Trophoblast cell (in vitro differentiated cells and primary cell): ENCODE results near the gene FLNC.

Experiments used
- DNase-seq, 2 donors: peaks; one replicate each; pipeline ENCODE4 v3.0.0-alpha.2; 2016
- H2AFZ ChIP-seq: 2 replicates; pipeline ENCODE4 v1.6.1; 2013; ENCODE audit warnings: low read length, moderate library complexity, mild to moderate bottlenecking; ENCODE audit not compliant: insufficient read depth, poor library complexity
- H2AK5ac ChIP-seq: 2 replicates; pipeline ENCODE4 v1.6.1; 2013; ENCODE audit warnings: mild to moderate bottlenecking, low read length
- H2BK120ac ChIP-seq: 2 replicates; pipeline ENCODE4 v1.6.1; 2013; ENCODE audit warnings: low read length, mild to moderate bottlenecking, moderate library complexity; ENCODE audit not compliant: insufficient read depth, poor library complexity
- H2BK12ac ChIP-seq: 2 replicates; pipeline ENCODE4 v1.6.1; 2013; ENCODE audit warnings: mild to moderate bottlenecking, low read length, moderate library complexity
- H2BK5ac ChIP-seq: 2 replicates; pipeline ENCODE4 v1.6.1; 2013; ENCODE audit warnings: low read length, low read depth, moderate library complexity, mild to moderate bottlenecking; ENCODE audit not compliant: poor library complexity
- H3K14ac ChIP-seq: 2 replicates; pipeline ENCODE4 v1.6.1; 2013; ENCODE audit warnings: mild to moderate bottlenecking, low read length
- H3K18ac ChIP-seq: 2 replicates; pipeline ENCODE4 v1.6.1; 2013; ENCODE audit warnings: mild to moderate bottlenecking, low read length
- H3K23ac ChIP-seq: 2 replicates; pipeline ENCODE4 v1.6.1; 2013; ENCODE audit warnings: low read length
- H3K27ac ChIP-seq: 2 replicates; pipeline ENCODE4 v1.5.1; 2013; ENCODE audit warnings: low read depth, mild to moderate bottlenecking, inconsistent platforms, low read length, moderate library complexity
- H3K27me3 ChIP-seq: 2 replicates; pipeline ENCODE4 v1.6.1; 2013; ENCODE audit warnings: inconsistent platforms, mild to moderate bottlenecking, low read length, moderate library complexity; ENCODE audit not compliant: insufficient read depth
- H3K36me3 ChIP-seq, 2 experiments: 1 replicate in 1 of 2; 2 replicates in 1 of 2; pipeline ENCODE4 v1.6.1; 2013; ENCODE audit warnings: low read length in 2 of 2, mild to moderate bottlenecking in 2 of 2, moderate library complexity in 1 of 2; ENCODE audit not compliant: insufficient read depth in 2 of 2, control insufficient read depth in 1 of 2
- H3K4ac ChIP-seq: 2 replicates; pipeline ENCODE4 v1.6.1; 2013; ENCODE audit warnings: low read depth, mild to moderate bottlenecking, low read length, moderate library complexity
- H3K4me1 ChIP-seq, 2 experiments: 1 replicate in 1 of 2; 2 replicates in 1 of 2; pipeline ENCODE4 v1.6.1; 2013; ENCODE audit warnings: low read length in 2 of 2, mild to moderate bottlenecking in 2 of 2, moderate library complexity in 1 of 2; ENCODE audit not compliant: insufficient read depth in 2 of 2, control insufficient read depth in 1 of 2
- H3K4me2 ChIP-seq: 2 replicates; pipeline ENCODE4 v1.6.1; 2013; ENCODE audit warnings: inconsistent platforms, mild to moderate bottlenecking, low read length, moderate library complexity
- H3K4me3 ChIP-seq: 2 replicates; pipeline ENCODE4 v1.5.1; 2013; ENCODE audit warnings: mild to moderate bottlenecking, low read depth, low read length, inconsistent platforms
- H3K79me1 ChIP-seq: one replicate; pipeline ENCODE4 v1.6.1; 2013; ENCODE audit warnings: low read length
- H3K79me2 ChIP-seq: 2 replicates; pipeline ENCODE4 v1.6.1; 2013; ENCODE audit warnings: low read length, mild to moderate bottlenecking; ENCODE audit not compliant: control insufficient read depth, insufficient read depth, poor library complexity
- H3K9ac ChIP-seq: 2 replicates; pipeline ENCODE4 v1.6.1; 2013; ENCODE audit warnings: mild to moderate bottlenecking, low read length
- H3K9me3 ChIP-seq: 2 replicates; pipeline ENCODE4 v1.6.1; 2013; ENCODE audit warnings: low read depth, mild to moderate bottlenecking, control low read depth, inconsistent platforms, low read length; ENCODE audit not compliant: insufficient read depth
- H4K12ac ChIP-seq: 2 replicates; pipeline ENCODE4 v1.6.1; 2013; ENCODE audit warnings: low read depth, mild to moderate bottlenecking, low read length, moderate library complexity
- H4K8ac ChIP-seq: 2 replicates; pipeline ENCODE4 v1.6.1; 2013; ENCODE audit warnings: low read depth, mild to moderate bottlenecking, low read length, moderate library complexity
- H4K91ac ChIP-seq: one replicate; pipeline ENCODE4 v1.6.1; 2013; ENCODE audit warnings: low read depth, mild to moderate bottlenecking, low read length, moderate library complexity
- WGBS: extraction: QIAGEN DNeasy Blood & Tissue Kit; methylation state at CpG from one replicate; pipeline ENCODE4 v1.1.7; 2013; ENCODE audit warnings: missing lambda C conversion rate; ENCODE audit not compliant: insufficient read length, insufficient coverage; ENCODE audit errors: extremely low coverage; 5-methylcytosine and 5-hydroxymethylcytosine counted together

Gene FLNC

DNA sequence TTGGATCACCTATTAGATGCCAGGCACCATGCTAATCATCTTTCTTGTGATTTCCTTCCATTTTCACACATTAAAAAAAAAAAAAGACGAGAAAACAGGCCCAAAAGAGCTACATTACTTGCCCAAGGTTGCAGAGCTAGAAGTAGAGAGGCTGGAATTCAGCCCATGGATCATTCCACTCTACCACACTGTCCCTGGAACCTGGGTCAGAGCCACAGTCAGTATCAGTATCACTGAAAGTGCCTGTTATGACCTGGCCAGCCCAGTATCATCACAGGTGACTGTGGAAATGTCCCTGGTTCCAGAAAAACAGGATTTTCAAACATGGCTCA, 3.3 kb upstream of the FLNC start:
- no peak overlapping the region for H2AFZ ChIP-seq
- DNase-seq, result peak in 1 of 2 donors; percentile 34

DNA sequence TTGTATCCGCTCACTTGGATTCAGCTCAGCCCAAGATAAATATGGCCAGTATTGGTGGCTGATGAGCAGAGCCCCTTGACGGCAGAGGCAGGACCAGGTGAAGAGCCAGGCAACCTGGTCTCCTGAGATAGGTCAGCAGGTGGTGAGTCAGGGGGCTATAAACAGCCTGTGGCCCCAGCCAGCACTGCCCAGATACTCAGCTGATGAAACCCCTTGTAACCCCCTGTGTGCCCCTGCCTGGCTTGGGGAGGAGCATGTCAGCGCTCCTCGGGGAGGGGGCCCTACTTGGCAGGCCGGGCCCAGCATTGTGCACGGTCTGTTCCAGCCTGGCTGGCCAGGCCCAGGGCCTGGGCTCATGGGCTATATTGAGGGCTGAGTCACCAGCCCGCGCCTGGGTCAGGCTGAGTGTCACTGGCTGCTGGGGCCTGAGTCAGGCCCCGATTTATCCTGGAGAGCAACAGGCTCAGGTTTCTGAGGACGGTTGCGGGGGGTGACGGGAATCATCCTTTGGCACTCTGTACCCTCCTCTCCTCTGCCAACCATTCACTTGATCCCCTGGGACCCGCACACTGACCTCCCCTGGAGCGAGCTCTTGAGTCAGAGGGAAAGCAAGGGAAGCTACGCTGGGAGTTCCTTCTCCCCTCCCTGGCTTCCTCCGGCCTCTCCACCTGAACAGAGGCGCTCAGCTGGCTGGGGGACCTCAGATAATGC, 2.8 kb upstream of the FLNC start:
- Histone ChIP-seq H2AFZ (no peak overlapping the region), H3K4me2 (peak overlapping the region; percentile 29), H4K8ac (peak overlapping the region; percentile 30), H2BK120ac (peak overlapping the region; percentile 34), H3K18ac (peak overlapping the region; percentile 45), H2BK5ac (peak overlapping the region; percentile 19), H4K91ac (peak overlapping the region; percentile 36), H3K79me2 (peaks cover 12% of the 10 kb centered on the region), H3K4me1 (peaks cover 27 to 31% of the 10 kb centered on the region in 2 experiments), H4K12ac (no peak overlapping the region), H3K27ac (peak overlapping the region; percentile 60), H3K79me1 (peaks cover 39% of the 10 kb centered on the region), H3K4me3 (no peak overlapping the region), H3K36me3 (no peaks in the 10 kb centered on the region), H3K4ac (no peak overlapping the region), H3K14ac (peak overlapping the region; percentile 41), H2AK5ac (peak overlapping the region; percentile 23), H3K27me3 (no peaks in the 10 kb centered on the region), H3K23ac (no peak overlapping the region), H2BK12ac (peak overlapping the region; percentile 58), H3K9me3 (peaks cover 3% of the 10 kb centered on the region), H3K9ac (no peak overlapping the region)
- WGBS, result no CpG with 5 or more reads among the region's 17 CpGs
- peak; percentile 60 to 71 for DNase-seq

More for the DNA sequence above, 3.3 kb upstream of the FLNC start:
- peaks cover 10% of the 10 kb centered on the region for H3K79me2 ChIP-seq
- peak overlapping the region; percentile 56 for H2BK12ac ChIP-seq
- peaks cover 36% of the 10 kb centered on the region for H3K79me1 ChIP-seq
- H3K4ac ChIP-seq, result no peak overlapping the region
- no peak overlapping the region for H4K8ac ChIP-seq
- H4K91ac ChIP-seq, result peak overlapping the region; percentile 36
- no peaks in the 10 kb centered on the region for H3K27me3 ChIP-seq
- no peak overlapping the region for H2AK5ac ChIP-seq
- H3K4me1 ChIP-seq, result peaks cover 27 to 30% of the 10 kb centered on the region in 2 experiments
- no peak overlapping the region for H2BK5ac ChIP-seq
- H3K4me2 ChIP-seq, result no peak overlapping the region
- H2BK120ac ChIP-seq, result no peak overlapping the region
- H3K27ac ChIP-seq, result peak overlapping the region; percentile 60
- H3K9me3 ChIP-seq, result peaks cover 3% of the 10 kb centered on the region
- H3K36me3 ChIP-seq, result no peaks in the 10 kb centered on the region
- no CpG with 5 or more reads among the region's 1 CpG for WGBS
- H3K23ac ChIP-seq, result no peak overlapping the region
- H3K18ac ChIP-seq, result no peak overlapping the region
- no peak overlapping the region for H4K12ac ChIP-seq
- no peak overlapping the region for H3K9ac ChIP-seq
- no peak overlapping the region for H3K14ac ChIP-seq
- H3K4me3 ChIP-seq, result no peak overlapping the region

DNA sequence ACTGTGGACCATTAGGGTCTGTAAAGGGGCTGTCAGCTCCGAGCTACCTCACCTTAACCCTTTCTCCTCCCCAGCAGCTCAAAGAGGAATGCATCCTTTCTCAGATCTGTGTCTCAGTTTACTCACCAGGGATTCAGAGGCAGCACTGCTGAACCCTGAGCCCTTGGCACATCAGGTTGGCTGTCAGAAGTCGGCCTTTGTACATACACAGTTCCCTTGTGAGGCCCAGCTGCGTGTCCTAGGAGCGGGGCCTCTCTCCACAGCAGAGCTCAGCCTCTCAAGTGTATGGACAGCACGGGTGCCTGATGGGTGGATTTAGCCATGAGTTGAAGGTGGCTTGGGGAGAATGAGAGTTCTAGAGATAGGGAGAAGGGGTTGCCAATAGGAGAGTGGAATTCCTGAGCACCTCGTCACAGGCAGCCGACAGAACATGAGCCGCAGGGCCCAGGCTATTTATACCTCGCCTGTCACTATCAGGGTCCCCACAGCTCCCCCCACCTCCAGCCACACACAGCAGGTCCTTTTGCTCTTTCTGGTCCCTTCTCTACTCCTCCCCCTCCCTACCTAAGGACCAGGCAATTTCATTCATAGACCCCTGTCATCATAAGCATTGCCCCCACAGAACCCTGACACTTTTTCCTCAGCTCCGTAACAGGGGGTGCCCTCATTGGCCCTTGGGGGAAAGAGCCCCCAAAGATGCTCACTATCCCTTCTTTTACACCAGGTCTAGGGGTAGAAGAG, 2.1 kb upstream of the FLNC start:
- Histone ChIP-seq H2BK5ac (peak overlapping the region; percentile 19), H3K14ac (peak overlapping the region; percentile 42), H3K4ac (peak overlapping the region; percentile 3), H4K8ac (peak overlapping the region; percentile 15), H3K27me3 (no peaks in the 10 kb centered on the region), H3K4me2 (peak overlapping the region; percentile 29), H4K91ac (peak overlapping the region; percentile 22), H2BK120ac (peak overlapping the region; percentile 34), H3K9me3 (peaks cover 3% of the 10 kb centered on the region), H3K23ac (no peak overlapping the region), H2AFZ (no peak overlapping the region), H3K79me2 (peaks cover 14% of the 10 kb centered on the region), H2AK5ac (peak overlapping the region; percentile 45), H3K18ac (peak overlapping the region; percentile 6), H3K4me1 (peaks cover 32 to 38% of the 10 kb centered on the region in 2 experiments), H4K12ac (no peak overlapping the region), H3K9ac (no peak overlapping the region), H3K79me1 (peaks cover 46% of the 10 kb centered on the region), H3K4me3 (no peak overlapping the region), H2BK12ac (peak overlapping the region; percentile 58), H3K27ac (peak overlapping the region; percentile 42), H3K36me3 (no peaks in the 10 kb centered on the region)
- peak in 1 of 2 donors; percentile 23 for DNase-seq
- whole genome bisulfite sequencing, result no CpG with 5 or more reads among the region's 10 CpGs

DNA sequence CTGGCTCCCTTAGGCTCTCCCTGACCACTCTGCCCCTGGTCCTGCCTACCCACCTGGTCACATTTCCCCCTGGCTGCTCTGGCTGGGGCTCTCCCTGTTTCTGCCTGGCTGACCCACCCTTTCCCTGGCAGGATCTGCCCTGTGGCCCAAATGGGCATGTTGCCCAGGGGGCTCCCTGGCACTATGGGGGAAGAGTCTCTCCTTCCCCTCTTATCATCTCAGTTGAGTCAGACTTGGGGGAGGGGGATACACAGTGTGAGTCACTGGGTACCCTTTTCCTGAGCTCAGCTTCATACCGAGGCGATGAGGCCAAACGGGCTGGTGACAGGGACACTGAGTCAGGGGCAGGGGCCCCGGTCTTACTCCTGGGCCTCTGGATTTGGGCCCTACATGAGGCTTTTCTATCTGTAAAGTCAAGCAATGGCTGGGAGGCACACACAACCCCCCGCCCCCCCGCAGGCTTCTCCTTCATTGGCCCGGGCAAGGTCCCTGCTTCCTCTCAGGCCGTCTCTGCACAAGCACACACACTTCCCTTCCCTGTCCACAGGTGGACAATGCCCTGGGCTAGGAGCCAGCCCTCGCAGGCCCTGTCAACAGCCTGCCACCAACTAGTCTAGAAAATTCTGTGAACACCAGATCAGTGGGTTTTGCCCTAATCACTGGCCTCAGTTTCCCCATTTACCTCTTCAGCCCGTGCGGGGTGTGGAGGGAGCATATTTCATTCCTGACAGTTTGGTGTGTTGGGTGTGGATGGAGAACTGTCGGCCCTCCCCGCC, 627 bp upstream of the FLNC start:
- Histone ChIP-seq H3K18ac (peak overlapping the region; percentile 86), H4K91ac (peak overlapping the region; percentile 91), H3K23ac (no peak overlapping the region), H3K9ac (no peak overlapping the region), H2BK120ac (peak overlapping the region; percentile 85), H3K79me2 (peaks cover 14% of the 10 kb centered on the region), H3K27ac (peak overlapping the region; percentile 78), H3K14ac (peak overlapping the region; percentile 81), H3K36me3 (peaks cover 0 to under 1% of the 10 kb centered on the region in 2 experiments), H3K9me3 (peaks cover 3% of the 10 kb centered on the region), H3K79me1 (peaks cover 47% of the 10 kb centered on the region), H2BK12ac (peak overlapping the region; percentile 91), H2AK5ac (peak overlapping the region; percentile 79), H3K27me3 (no peaks in the 10 kb centered on the region), H3K4ac (peak overlapping the region; percentile 47), H2BK5ac (peak overlapping the region; percentile 66), H3K4me1 (peaks cover 32 to 46% of the 10 kb centered on the region in 2 experiments), H3K4me2 (peak overlapping the region; percentile 78), H4K8ac (peak overlapping the region; percentile 68), H3K4me3 (no peak overlapping the region), H2AFZ (peak overlapping the region; percentile 52), H4K12ac (no peak overlapping the region)
- WGBS, result no CpG with 5 or more reads among the region's 13 CpGs
- peak in 1 of 2 donors; percentile 16 for DNase-seq
